ENCODE measurements around the gene KIAA1958.

GRCh38 chr9:112540800-112541199 lies 54.2 kb downstream of the KIAA1958 start:
- TF ChIP-seq EZH2 (IDR thresholded peaks at IDR 0.05) (no peak), SRF (IDR thresholded peaks at IDR 0.05; ENCODE audit: low read depth) (no peak), CTCF (IDR thresholded peaks at IDR 0.05 in 2 of 3, conservative IDR thresholded peaks at IDR 0.05 in 1 of 3; ENCODE audit: borderline replicate concordance in 1 of 3, insufficient read depth in 1 of 3, low read depth in 2 of 3, low read length in 2 of 3) (no peak), POLR2A (IDR thresholded peaks at IDR 0.05; ENCODE audit: borderline replicate concordance, extremely low read depth, insufficient read depth, insufficient read length) (no peak), EZH2phosphoT487 (IDR thresholded peaks at IDR 0.05; ENCODE audit: borderline replicate concordance) (no peak), YY1 (IDR thresholded peaks at IDR 0.05; ENCODE audit: extremely low read depth, insufficient replicate concordance, low read depth, low read length) (no peak), ZNF274 (IDR thresholded peaks at IDR 0.05; ENCODE audit: low read depth, low read length) (no peak), RAD21 (IDR thresholded peaks at IDR 0.05; ENCODE audit: low read depth) (no peak)

All from HCT116 (cell line).